Nephron progenitor cell (in vitro differentiated cells): Measurements from ENCODE around the gene SAT1.

Source experiments
- DNase-seq: peaks from one replicate; pipeline ENCODE4 v3.0.0; 2021
- H3K27ac Mint-ChIP-seq: 2 replicates; pipeline ENCODE4 v1.8.0; 2021; ENCODE audit warnings: mild to moderate bottlenecking, moderate library complexity, mixed read lengths
- H3K27me3 Mint-ChIP-seq: 2 replicates; pipeline ENCODE4 v1.8.0; 2021; ENCODE audit warnings: mild to moderate bottlenecking, low read depth, mixed read lengths; ENCODE audit not compliant: poor library complexity
- H3K36me3 Mint-ChIP-seq: 2 replicates; pipeline ENCODE4 v1.8.0; 2021; ENCODE audit warnings: low read depth, mixed read lengths
- H3K4me1 Mint-ChIP-seq: 2 replicates; pipeline ENCODE4 v1.8.0; 2021; ENCODE audit warnings: mixed read lengths
- H3K4me3 Mint-ChIP-seq: 2 replicates; pipeline ENCODE4 v1.8.0; 2021; ENCODE audit warnings: mild to moderate bottlenecking, moderate library complexity, mixed read lengths
- H3K9me3 Mint-ChIP-seq: 2 replicates; pipeline ENCODE4 v1.8.0; 2021; ENCODE audit warnings: mild to moderate bottlenecking, moderate library complexity, mixed read lengths
- CTCF ChIP-seq: fragments of 200-600 bp; sonication (generic); IDR thresholded peaks from 2 replicates; pipeline ENCODE4 v1.5.0; 2021; ENCODE audit warnings: antibody characterized with exemption

SAT1 gene

GRCh38 chrX:23832721-23833120, 49.7 kb downstream of the SAT1 start:
- Mint-ChIP-seq H3K4me3 (no peak overlapping the region), H3K27me3 (no peaks in the 10 kb centered on the region), H3K4me1 (no peaks in the 10 kb centered on the region), H3K9me3 (no peaks in the 10 kb centered on the region), H3K27ac (peak overlapping the region; percentile 80), H3K36me3 (peaks cover 15% of the 10 kb centered on the region)
- DNase-seq: no peak
- TF ChIP-seq CTCF: no peak
